WI38 (cell line): ENCODE results near the gene RFX2.

Source experiments
- H3K4me3 ChIP-seq: 2 replicates; pipeline ENCODE4 v1.5.1; 2011; ENCODE audit warnings: low read depth, mild to moderate bottlenecking, control low read depth, low read length
- CTCF ChIP-seq: IDR thresholded peaks from 2 replicates; pipeline ENCODE4 v1.5.1; 2012; ENCODE audit warnings: low read depth, mild to moderate bottlenecking, control low read depth, low read length

The RFX2 gene

GRCh38 chr19:5951338-5951861 lies 158.9 kb downstream of the RFX2 start:
- TF ChIP-seq CTCF, result no peak
- H3K4me3 ChIP-seq, result no peak overlapping the region

GRCh38 chr19:5950741-5951140 lies 159.6 kb downstream of the RFX2 start:
- no peak overlapping the region for H3K4me3 ChIP-seq

GRCh38 chr19:5949792-5950305 lies 160.5 kb downstream of the RFX2 start:
- TF ChIP-seq CTCF, result no peak
- H3K4me3 ChIP-seq, result no peak overlapping the region

More at GRCh38 chr19:5950741-5951140, 159.6 kb downstream of the RFX2 start:
- no peak for TF ChIP-seq CTCF

- TF ChIP-seq CTCF, result no peak
- H3K4me3 ChIP-seq, result no peak overlapping the region
Observed at GRCh38 chr19:5948752-5949564, 161.3 kb downstream of the RFX2 start.

- no peak for TF ChIP-seq CTCF
- no peak overlapping the region for H3K4me3 ChIP-seq
Observed at GRCh38 chr19:5947435-5947834, 162.9 kb downstream of the RFX2 start.

GRCh38 chr19:5943623-5944022 lies 166.7 kb downstream of the RFX2 start:
- TF ChIP-seq CTCF, result no peak
- no peak overlapping the region for H3K4me3 ChIP-seq
